ENCODE results near the gene TMEM174.
"Not testable (repeated sequence)": the region's sequence is repeated elsewhere in the genome, so short reads cannot be mapped to it uniquely, and the experiment has no call there.

TMEM174 gene

GRCh38 chr5:73192370-73192769 lies 19.4 kb downstream of the TMEM174 start:
- H3K4me1 Mint-ChIP-seq (ENCODE audit: low read depth) = no peaks in the 10 kb centered on the region
- no peaks in the 10 kb centered on the region for H3K36me3 Mint-ChIP-seq (ENCODE audit: low read depth)
- H3K27me3 Mint-ChIP-seq (ENCODE audit: low read depth) = peaks cover 50% of the 10 kb centered on the region
- no peak overlapping the region for H3K4me3 Mint-ChIP-seq
- DNase-seq (ENCODE audit: low spot score) = no peak
- H3K27ac Mint-ChIP-seq = no peak overlapping the region
- no peaks in the 10 kb centered on the region for H3K9me3 Mint-ChIP-seq

DNA sequence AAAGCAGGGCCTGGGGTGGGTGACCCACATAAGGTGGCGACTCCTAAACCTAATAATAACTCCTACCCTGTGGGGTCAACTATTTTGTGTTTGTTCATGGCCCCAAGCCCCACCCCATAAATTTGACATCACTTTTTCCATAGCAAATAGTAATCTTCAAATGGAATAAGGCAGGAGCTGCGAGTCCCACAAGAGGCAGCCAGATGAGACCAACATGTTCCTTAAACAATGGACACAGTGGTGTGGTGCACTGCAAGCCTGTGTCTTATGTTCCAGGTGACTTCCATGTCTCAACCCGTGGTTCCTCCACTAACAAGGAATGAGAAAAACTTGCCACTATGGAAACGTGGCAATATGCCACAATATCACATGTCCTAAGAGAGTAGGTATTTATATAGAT lies 20.6 kb downstream of the TMEM174 start:
- H3K4me1 Mint-ChIP-seq (ENCODE audit: low read depth) = no peaks in the 10 kb centered on the region
- peaks cover 39% of the 10 kb centered on the region for H3K27me3 Mint-ChIP-seq (ENCODE audit: low read depth)
- no peak overlapping the region for H3K4me3 Mint-ChIP-seq
- DNase-seq (ENCODE audit: low spot score) = no peak
- H3K9me3 Mint-ChIP-seq = no peaks in the 10 kb centered on the region
- no peaks in the 10 kb centered on the region for H3K36me3 Mint-ChIP-seq (ENCODE audit: low read depth)
- H3K27ac Mint-ChIP-seq = no peak overlapping the region

DNA sequence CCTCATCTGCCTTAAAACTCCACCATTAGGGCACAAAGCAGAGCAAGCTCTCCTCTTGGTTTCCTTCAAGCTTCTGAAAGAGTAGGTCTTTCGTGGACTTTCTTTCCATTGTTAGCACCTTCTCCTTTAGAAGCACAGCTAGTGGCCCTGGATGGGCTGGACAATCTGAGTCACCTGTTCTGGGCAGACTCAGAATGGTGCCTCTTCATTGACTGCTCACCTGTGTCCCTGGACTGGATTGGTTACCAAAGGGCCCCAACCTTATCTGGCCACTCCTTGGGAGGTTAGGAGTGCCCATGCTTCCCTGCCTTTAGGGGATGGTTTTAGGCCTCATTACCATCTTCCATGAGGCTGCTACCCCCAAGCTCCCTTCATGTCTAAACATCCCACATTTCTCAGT lies 23.2 kb downstream of the TMEM174 start:
- no peaks in the 10 kb centered on the region for H3K4me1 Mint-ChIP-seq (ENCODE audit: low read depth)
- H3K9me3 Mint-ChIP-seq = no peaks in the 10 kb centered on the region
- H3K4me3 Mint-ChIP-seq = no peak overlapping the region
- DNase-seq (ENCODE audit: low spot score) = no peak
- no peaks in the 10 kb centered on the region for H3K36me3 Mint-ChIP-seq (ENCODE audit: low read depth)
- H3K27ac Mint-ChIP-seq = no peak overlapping the region
- peaks cover 33% of the 10 kb centered on the region for H3K27me3 Mint-ChIP-seq (ENCODE audit: low read depth)

DNA sequence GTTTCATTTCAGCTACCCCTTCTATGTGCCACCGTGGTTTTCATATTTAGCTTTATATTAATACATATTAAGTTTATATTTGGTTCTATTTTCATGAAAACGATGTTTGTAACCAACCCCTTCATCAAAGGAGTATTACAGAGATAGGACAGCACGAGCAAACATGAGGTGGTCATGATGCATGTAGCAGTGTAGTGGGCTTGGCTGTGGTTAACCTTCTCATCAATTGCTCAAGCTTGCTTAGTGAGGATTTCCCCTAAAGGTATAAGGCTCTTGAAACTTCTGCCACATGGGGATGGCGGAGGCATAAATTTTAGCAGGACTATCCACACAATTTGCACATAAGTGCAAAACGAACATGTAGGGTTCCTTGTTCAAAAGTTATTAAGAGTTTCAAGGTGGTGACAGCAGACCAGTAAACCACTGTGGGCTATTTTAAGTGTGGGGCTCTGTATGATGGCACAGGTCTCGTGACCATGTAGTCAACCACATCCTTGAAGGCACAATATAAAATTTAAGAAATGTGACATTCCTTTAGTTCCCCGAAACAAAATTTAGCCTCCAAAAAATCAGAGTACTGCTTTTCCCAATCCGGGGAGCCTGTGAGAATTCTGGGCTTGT lies 24.8 kb downstream of the TMEM174 start:
- Mint-ChIP-seq H3K4me1 (ENCODE audit: low read depth) (peaks cover 2% of the 10 kb centered on the region), H3K27me3 (ENCODE audit: low read depth) (peaks cover 39% of the 10 kb centered on the region), H3K4me3 (no peak overlapping the region), H3K27ac (no peak overlapping the region), H3K36me3 (ENCODE audit: low read depth) (no peaks in the 10 kb centered on the region), H3K9me3 (no peaks in the 10 kb centered on the region)
- no peak for DNase-seq (ENCODE audit: low spot score)

DNA sequence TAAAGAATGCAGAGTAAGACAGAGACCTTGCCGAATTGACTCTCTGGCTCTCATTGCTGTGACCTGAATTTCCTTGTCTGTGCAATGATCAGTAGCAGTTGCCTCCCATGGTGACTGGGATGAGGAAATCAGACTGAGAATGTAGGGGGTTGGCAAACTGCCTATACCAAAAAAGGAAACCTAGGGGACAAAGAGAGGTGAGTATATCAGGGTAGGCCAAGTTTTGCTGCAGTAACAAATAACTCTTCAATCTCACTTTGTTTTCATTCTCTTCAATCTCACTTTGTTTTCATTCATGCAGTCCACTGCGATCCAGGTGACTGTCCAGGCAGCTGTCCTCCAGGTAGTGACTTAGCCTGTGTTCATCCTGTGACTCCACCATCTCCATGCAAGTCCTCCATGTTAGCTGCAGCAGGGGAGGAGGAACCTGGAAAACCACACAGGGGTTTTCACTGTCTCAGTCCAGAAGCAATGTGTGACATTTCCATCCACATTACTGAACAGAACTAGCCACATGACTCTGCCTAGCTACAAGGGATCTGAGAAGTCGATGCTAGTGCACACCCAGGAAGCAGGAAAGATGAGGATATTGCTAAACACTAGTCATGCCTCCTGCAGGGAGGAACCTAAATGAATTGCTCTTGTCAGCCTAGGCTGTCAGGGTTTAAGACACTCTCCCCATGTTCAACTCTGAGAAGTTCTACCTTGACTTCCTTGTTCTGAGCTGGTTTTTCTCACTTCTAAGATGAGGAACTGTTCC lies 26.0 kb downstream of the TMEM174 start:
- Mint-ChIP-seq H3K4me3 (no peak overlapping the region), H3K4me1 (ENCODE audit: low read depth) (peaks cover 2% of the 10 kb centered on the region), H3K27me3 (ENCODE audit: low read depth) (peaks cover 42% of the 10 kb centered on the region), H3K36me3 (ENCODE audit: low read depth) (no peaks in the 10 kb centered on the region), H3K27ac (no peak overlapping the region), H3K9me3 (no peaks in the 10 kb centered on the region)
- no peak for DNase-seq (ENCODE audit: low spot score)

- Mint-ChIP-seq H3K9me3 (no peaks in the 10 kb centered on the region), H3K36me3 (ENCODE audit: low read depth) (no peaks in the 10 kb centered on the region), H3K4me1 (ENCODE audit: low read depth) (peaks cover 2% of the 10 kb centered on the region), H3K4me3 (no peak overlapping the region), H3K27me3 (ENCODE audit: low read depth) (peaks cover 41% of the 10 kb centered on the region), H3K27ac (no peak overlapping the region)
- DNase-seq (ENCODE audit: low spot score) = no peak
These were observed 26.7 kb downstream of the TMEM174 start for GRCh38 chr5:73199671-73200070.

DNA sequence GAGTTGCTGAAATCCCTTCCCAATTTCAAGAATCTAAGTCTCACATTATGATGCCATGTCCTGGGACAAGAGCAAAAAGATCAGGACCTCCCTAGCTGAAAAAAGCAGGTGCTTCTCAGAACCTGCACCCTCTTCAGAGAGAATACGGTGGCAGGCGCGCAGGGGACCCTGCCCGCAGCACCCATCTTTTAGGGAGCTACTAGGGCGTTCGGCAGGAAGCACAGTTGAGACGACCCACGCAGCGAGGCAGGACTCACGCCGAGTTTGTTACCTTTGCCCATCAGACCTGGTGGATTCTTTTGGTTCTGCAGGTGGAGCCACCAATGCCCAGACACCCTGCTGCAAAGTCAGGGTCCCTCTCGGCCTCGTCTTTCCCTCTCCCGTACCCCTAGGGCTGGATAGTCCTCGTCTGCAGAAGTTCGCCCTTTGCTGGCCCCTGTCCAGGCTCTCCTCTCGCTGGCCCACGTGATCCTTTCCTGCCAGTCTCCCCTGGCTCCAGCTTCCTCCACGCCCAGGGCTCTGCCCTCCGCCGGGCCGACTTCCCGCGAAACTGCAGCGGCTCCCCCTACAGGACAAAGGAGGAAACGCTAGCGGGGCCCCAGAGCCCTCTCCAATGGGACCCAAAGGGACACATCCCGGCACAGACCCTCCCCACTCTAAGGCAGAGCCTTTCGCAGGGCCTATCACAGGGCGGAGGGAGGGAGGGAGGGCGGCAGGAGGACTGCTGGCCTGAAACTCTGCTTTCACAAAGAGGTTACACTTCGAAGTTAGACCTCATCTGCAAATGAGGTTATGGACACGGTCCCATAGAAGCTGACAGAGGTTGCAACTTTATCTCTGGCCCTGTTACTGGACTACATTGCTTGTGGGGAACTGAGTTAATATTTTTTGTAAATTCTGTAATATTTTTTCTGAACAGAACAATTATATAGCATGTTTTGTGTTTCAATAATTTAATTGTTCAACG lies 28.8 kb downstream of the TMEM174 start:
- Mint-ChIP-seq H3K4me1 (ENCODE audit: low read depth) (peaks cover 2% of the 10 kb centered on the region), H3K9me3 (no peaks in the 10 kb centered on the region), H3K4me3 (no peak overlapping the region), H3K27me3 (ENCODE audit: low read depth) (peaks cover 26% of the 10 kb centered on the region), H3K27ac (no peak overlapping the region), H3K36me3 (ENCODE audit: low read depth) (no peaks in the 10 kb centered on the region)
- peak; percentile 47 for DNase-seq (ENCODE audit: low spot score)

DNA sequence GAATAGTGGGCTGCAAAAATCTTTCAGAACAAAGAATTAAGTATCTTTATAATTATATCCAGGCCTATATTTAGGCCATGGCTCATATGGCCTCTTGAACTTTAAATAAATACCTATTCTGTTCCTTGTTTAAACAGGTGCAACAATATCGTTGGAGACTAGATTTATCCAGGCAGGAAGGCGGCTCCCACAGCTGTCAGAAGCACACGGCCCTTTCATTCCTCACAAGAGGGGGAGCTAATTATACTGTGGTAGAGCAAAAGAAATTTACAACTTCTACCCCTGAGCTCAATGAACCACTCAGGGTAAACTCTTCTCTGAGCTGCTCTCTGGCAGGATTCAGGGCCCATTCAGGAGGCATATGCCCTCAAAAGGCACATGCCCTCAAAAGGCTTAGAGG lies 31.3 kb downstream of the TMEM174 start:
- H3K27ac Mint-ChIP-seq = no peak overlapping the region
- H3K4me3 Mint-ChIP-seq = no peak overlapping the region
- H3K27me3 Mint-ChIP-seq (ENCODE audit: low read depth) = peaks cover 24% of the 10 kb centered on the region

DNA sequence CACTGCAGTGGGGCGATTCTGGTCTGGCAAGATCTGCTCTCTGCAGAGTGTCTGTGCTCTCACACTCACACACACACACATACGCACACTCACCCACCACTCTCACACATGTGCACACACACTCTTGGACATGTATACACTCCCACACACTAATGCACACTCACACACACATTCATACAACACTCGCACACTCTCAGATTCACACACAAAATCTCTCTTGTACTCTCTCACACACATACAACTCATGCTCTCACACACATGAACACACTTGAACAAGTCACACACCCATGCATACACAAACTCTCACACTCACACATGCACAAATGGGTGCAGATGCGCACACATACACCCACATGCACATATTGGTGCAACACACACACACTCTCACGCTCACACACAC lies 31.7 kb downstream of the TMEM174 start:
- Mint-ChIP-seq H3K9me3 (peaks cover 8% of the 10 kb centered on the region), H3K4me1 (ENCODE audit: low read depth) (peaks cover 2% of the 10 kb centered on the region), H3K27me3 (ENCODE audit: low read depth) (peaks cover 23% of the 10 kb centered on the region), H3K4me3 (no peak overlapping the region), H3K27ac (no peak overlapping the region), H3K36me3 (ENCODE audit: low read depth) (no peaks in the 10 kb centered on the region)
- DNase-seq (ENCODE audit: low spot score) = no peak

More for the DNA sequence above, 31.3 kb downstream of the TMEM174 start:
- H3K36me3 Mint-ChIP-seq (ENCODE audit: low read depth) = no peaks in the 10 kb centered on the region
- H3K4me1 Mint-ChIP-seq (ENCODE audit: low read depth) = peaks cover 2% of the 10 kb centered on the region
- peaks cover 5% of the 10 kb centered on the region for H3K9me3 Mint-ChIP-seq
- DNase-seq (ENCODE audit: low spot score) = no peak

- no peak for DNase-seq (ENCODE audit: low spot score)
- Mint-ChIP-seq H3K9me3 (peaks cover 11% of the 10 kb centered on the region), H3K36me3 (ENCODE audit: low read depth) (no peaks in the 10 kb centered on the region)
These were observed 32.3 kb downstream of the TMEM174 start for GRCh38 chr5:73205305-73205704.

GRCh38 chr5:73207239-73207638 lies 34.2 kb downstream of the TMEM174 start:
- not testable (repeated sequence) for DNase-seq (ENCODE audit: low spot score); H3K27ac Mint-ChIP-seq; H3K36me3 Mint-ChIP-seq (ENCODE audit: low read depth); H3K4me3 Mint-ChIP-seq; H3K4me1 Mint-ChIP-seq (ENCODE audit: low read depth)
- Mint-ChIP-seq H3K9me3 (peaks cover 16% of the 10 kb centered on the region), H3K27me3 (ENCODE audit: low read depth) (peaks cover 28% of the 10 kb centered on the region)

More at GRCh38 chr5:73205305-73205704, 32.3 kb downstream of the TMEM174 start:
- peaks cover 25% of the 10 kb centered on the region for H3K27me3 Mint-ChIP-seq (ENCODE audit: low read depth)
- H3K27ac Mint-ChIP-seq = no peak overlapping the region
- H3K4me1 Mint-ChIP-seq (ENCODE audit: low read depth) = peaks cover 2% of the 10 kb centered on the region
- no peak overlapping the region for H3K4me3 Mint-ChIP-seq

DNA sequence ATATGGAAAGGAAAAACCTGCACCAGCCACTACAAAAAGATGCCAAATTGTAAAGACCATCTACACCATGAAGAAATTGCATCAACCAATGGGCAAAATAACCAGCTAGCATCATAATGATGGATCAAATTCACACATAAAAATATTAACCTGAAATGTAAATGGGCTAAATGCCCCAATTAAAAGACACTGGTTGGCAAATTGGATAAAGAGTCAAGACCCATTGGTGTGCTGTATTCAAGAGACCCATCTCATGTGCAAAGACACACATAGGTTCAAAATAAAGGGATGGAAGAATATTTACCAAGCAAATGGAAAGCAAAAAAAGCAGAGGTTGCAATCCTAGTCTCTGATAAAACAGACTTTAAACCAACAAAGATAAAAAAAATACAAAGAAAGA lies 36.1 kb downstream of the TMEM174 start:
- peaks cover 34% of the 10 kb centered on the region for H3K27me3 Mint-ChIP-seq (ENCODE audit: low read depth)
- DNase-seq (ENCODE audit: low spot score); H3K36me3 Mint-ChIP-seq (ENCODE audit: low read depth); H3K4me1 Mint-ChIP-seq (ENCODE audit: low read depth); H3K27ac Mint-ChIP-seq; H3K4me3 Mint-ChIP-seq: not testable (repeated sequence)
- peaks cover 16% of the 10 kb centered on the region for H3K9me3 Mint-ChIP-seq

DNA sequence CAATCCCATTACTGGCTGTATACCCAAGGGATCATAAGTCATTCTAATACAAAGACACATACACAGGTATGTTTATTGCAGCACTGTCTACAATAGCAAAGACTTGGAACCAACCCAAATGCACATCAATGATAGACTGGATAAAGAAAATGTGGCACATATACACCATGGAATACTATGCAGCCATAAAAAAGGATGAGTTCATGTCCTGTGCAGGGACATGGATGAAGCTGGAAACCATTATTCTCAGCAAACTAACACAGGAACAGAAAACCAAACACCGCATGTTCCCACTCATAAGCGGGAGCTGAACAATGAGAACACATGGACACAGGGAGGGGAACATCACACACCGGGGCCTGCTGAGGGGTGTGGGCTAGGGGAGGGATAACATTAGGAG lies 39.7 kb downstream of the TMEM174 start:
- Mint-ChIP-seq H3K9me3 (peaks cover 16% of the 10 kb centered on the region), H3K27me3 (ENCODE audit: low read depth) (peaks cover 64% of the 10 kb centered on the region)
- DNase-seq (ENCODE audit: low spot score); H3K4me3 Mint-ChIP-seq; H3K36me3 Mint-ChIP-seq (ENCODE audit: low read depth); H3K27ac Mint-ChIP-seq; H3K4me1 Mint-ChIP-seq (ENCODE audit: low read depth): not testable (repeated sequence)

DNA sequence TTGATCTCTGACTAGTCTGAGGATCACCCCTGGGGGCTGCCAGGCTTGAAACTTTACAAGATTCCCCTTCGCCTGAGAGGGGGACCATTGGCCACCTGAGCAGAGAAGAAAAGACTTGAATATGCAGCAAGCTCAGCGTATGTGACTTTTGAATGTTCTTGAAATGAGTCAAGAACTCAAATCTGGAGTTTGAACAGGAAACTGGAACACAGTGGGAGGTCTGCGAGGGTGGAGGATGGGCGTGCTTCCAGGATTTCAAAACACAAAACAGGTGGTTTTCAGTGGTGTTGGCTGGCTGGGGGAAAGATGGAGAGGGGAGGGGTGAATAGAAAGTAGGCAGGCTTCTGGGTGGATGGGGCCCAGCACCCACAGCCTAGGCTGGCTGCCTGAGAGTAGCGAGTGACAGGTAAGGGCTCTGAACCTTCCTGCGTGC lies 40.6 kb downstream of the TMEM174 start:
- H3K27me3 Mint-ChIP-seq (ENCODE audit: low read depth) = peaks cover 67% of the 10 kb centered on the region
- H3K4me3 Mint-ChIP-seq = no peak overlapping the region
- H3K27ac Mint-ChIP-seq = no peak overlapping the region
- peaks cover 16% of the 10 kb centered on the region for H3K9me3 Mint-ChIP-seq
- H3K4me1 Mint-ChIP-seq (ENCODE audit: low read depth) = no peaks in the 10 kb centered on the region
- DNase-seq (ENCODE audit: low spot score) = no peak
- H3K36me3 Mint-ChIP-seq (ENCODE audit: low read depth) = no peaks in the 10 kb centered on the region

Data from T-helper 2 cell treated with Interferon-gamma antibody and Interleukin-4, amounts not matched to agents 5 μg/mL and 100 μg/mL, for 36 hours (primary cell).